ENCODE results near the gene LRRC75A. TPM values are rescaled to one million over a fixed set of nuclear protein-coding genes. Genes with fewer than 3 reads are reported as not detected.
"Not testable (repeated sequence)": the region's sequence is repeated elsewhere in the genome, so short reads cannot be mapped to it uniquely, and the experiment has no call there.

Gene LRRC75A, protein sequence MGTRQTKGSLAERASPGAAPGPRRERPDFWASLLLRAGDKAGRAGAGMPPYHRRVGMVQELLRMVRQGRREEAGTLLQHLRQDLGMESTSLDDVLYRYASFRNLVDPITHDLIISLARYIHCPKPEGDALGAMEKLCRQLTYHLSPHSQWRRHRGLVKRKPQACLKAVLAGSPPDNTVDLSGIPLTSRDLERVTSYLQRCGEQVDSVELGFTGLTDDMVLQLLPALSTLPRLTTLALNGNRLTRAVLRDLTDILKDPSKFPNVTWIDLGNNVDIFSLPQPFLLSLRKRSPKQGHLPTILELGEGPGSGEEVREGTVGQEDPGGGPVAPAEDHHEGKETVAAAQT
- 1 to 10 TPM; 1.5 to 1.7 TPM for total RNA-seq

DNA sequence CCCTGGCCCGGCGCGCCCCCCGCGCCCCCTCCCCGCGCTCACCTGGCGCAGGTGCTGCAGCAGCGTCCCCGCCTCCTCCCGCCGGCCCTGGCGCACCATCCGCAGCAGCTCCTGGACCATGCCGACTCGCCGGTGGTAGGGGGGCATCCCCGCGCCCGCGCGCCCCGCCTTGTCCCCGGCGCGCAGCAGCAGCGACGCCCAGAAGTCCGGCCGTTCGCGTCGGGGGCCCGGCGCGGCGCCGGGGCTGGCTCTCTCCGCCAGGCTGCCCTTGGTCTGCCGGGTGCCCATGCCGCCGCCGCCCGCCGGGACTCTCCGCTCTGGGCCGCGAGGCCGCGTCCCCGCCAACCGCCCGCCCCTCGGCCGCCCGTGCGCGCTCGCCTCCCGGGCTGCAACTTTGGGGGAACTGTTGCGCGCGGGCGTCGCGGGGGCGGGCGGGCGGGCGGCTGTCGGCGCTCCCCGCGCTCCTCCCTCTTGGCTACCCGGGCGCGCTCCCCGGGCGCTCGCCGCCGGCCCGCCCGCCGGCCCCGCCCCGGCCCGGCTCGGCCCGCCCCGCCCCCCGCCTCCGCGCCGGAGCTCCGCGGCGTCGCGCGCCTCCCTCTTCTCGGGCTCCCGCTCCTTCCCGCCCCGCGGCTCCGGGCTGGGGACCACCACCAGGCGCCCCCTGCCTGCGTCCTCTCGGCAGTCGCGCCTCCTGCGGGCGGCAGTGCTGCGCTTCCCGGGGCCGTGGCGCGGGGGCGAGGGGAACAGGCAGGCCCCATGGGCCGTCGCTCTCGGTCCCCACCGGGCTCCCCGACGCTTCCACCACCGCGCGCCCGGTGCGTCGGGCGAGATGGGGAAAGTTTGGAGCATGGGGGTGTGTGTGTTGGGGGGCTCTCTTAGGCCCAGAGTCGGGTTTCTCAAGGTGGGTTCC lies at the start of gene LRRC75A:
Gene LRRC75A, minus strand, starts transcription at position 491 of the 910 bp plus-strand sequence. Its CDS starts 203 bp downstream, at position 288.
- H3K36me3 Mint-ChIP-seq = no peaks in the 10 kb centered on the region

DNA sequence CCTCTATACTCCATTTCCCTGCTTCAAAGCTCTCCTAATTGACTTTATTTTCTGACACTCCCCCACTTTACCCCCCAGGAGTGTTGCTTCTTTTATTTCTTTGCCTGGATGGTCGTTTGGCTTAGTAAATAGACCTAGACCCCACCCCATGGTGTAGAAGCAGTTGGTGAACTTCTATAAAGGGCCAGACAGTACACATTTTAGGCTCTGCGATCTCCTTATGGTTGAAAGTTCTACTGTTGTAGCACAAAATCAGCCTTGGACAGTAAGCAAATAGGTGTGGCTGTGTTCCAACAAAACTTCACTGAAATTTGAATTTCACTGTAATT lies 45.1 kb upstream of the LRRC75A start:
- no peak for DNase-seq
- no peaks in the 10 kb centered on the region for H3K27me3 Mint-ChIP-seq
- H3K4me1 Mint-ChIP-seq = peaks cover 12% of the 10 kb centered on the region
- H3K27ac Mint-ChIP-seq = peak overlapping the region; percentile 73
- peak overlapping the region; percentile 93 for H3K4me3 Mint-ChIP-seq
- H3K9me3 Mint-ChIP-seq = peaks cover 9% of the 10 kb centered on the region
- H3K36me3 Mint-ChIP-seq = no peaks in the 10 kb centered on the region

More for the DNA sequence above, at the start of gene LRRC75A:
- DNase-seq = peak; percentile 72
- Mint-ChIP-seq H3K27ac (peak within 1 kb of the TSS; percentile 16), H3K4me3 (peak within 1 kb of the TSS; percentile 70), H3K27me3 (peaks cover 3% of the 10 kb centered on the region), H3K9me3 (no peaks in the 10 kb centered on the region), H3K4me1 (peaks cover 12% of the 10 kb centered on the region)

DNA sequence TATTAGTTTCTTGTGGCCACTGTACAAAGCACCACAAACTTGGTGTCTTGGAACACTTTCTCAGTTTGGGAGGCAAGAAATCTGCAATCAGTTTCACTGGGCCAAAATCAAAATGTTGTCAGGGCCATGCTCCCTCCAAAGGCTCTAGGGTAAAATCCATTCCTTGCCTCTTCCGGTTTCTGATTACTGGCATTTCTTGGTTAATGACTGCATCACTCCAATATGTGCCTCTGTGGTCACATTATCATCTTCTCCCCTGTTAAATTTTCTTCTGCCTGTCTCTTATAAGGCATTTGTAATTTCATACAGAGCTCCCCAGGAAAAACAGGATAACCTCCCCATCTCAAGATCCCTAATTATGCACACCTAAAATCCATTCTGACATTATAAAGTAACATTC lies 42.2 kb upstream of the LRRC75A start:
- H3K4me3 Mint-ChIP-seq = no peak overlapping the region
- no peaks in the 10 kb centered on the region for H3K36me3 Mint-ChIP-seq
- H3K27ac Mint-ChIP-seq = no peak overlapping the region
- H3K27me3 Mint-ChIP-seq = peaks cover 23% of the 10 kb centered on the region
- H3K4me1 Mint-ChIP-seq = peaks cover 12% of the 10 kb centered on the region
- H3K9me3 Mint-ChIP-seq = peaks cover 4% of the 10 kb centered on the region
- DNase-seq = no peak

DNA sequence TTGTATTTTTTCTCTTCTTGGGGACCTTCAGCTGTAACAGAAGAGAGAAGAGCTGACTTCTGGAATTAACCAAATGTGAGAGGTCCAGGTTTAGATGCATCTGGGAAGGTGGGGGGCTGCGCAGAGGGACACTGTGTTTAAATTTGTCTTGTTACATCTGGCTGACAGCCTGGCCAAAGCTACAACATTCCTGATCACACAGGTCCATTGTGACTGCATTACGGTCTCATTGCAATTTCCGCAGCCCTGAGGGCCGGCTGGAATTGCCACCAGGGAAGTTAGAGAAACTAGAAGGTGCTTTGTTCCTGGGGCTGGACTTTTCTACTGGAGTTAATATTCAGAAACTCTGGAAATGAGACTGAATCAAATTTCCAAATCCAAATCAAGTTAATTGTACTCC lies 37.9 kb upstream of the LRRC75A start:
- Mint-ChIP-seq H3K36me3 (no peaks in the 10 kb centered on the region), H3K9me3 (no peaks in the 10 kb centered on the region), H3K27me3 (peaks cover 49% of the 10 kb centered on the region), H3K4me1 (peaks cover 2% of the 10 kb centered on the region), H3K4me3 (no peak overlapping the region), H3K27ac (no peak overlapping the region)
- DNase-seq = no peak

DNA sequence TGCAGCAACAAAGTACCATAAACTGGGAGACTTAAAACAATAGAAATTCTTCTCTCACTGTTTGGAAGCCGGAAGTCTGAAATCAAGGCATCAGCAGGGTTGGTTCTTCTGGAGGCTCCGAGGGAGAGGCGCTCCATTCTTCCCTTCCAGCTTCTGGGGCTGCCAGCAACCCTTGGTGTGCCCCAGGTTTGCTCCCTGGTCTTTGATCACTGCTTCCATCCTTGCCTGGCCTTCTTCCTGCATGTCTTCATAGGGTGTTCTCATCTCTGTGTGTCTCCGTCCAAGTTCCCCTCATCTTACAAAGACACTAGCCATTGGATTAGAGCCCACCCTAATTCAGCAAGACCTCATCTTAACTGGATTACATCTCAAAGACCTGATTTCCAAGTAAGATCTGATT lies 35.3 kb upstream of the LRRC75A start:
- no peak overlapping the region for H3K4me3 Mint-ChIP-seq
- peaks cover 58% of the 10 kb centered on the region for H3K27me3 Mint-ChIP-seq
- H3K27ac Mint-ChIP-seq = no peak overlapping the region
- H3K4me1 Mint-ChIP-seq = no peaks in the 10 kb centered on the region
- no peaks in the 10 kb centered on the region for H3K9me3 Mint-ChIP-seq
- H3K36me3 Mint-ChIP-seq = no peaks in the 10 kb centered on the region
- no peak for DNase-seq

DNA sequence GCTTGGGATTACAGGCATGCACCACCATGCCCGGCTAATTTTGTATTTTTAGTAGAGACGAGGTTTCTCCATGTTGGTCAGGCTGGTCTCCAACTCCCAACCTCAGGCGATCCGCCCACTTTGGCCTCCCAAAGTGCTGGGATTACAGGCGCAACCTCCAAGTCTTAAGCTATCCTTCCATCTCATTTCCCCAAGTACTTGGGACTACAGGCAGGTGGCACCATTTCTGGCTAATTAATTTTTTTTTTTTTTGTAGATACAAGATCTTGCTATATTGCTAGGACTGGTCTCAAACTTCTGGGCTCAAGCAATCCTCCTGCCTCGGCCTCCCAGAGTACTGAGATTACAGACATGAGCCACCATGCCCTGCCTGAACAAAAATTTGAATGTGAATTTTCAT lies 33.6 kb upstream of the LRRC75A start:
- H3K4me1 Mint-ChIP-seq, H3K36me3 Mint-ChIP-seq, H3K27ac Mint-ChIP-seq, DNase-seq, H3K4me3 Mint-ChIP-seq, H3K9me3 Mint-ChIP-seq: not testable (repeated sequence)
- H3K27me3 Mint-ChIP-seq = peaks cover 48% of the 10 kb centered on the region

DNA sequence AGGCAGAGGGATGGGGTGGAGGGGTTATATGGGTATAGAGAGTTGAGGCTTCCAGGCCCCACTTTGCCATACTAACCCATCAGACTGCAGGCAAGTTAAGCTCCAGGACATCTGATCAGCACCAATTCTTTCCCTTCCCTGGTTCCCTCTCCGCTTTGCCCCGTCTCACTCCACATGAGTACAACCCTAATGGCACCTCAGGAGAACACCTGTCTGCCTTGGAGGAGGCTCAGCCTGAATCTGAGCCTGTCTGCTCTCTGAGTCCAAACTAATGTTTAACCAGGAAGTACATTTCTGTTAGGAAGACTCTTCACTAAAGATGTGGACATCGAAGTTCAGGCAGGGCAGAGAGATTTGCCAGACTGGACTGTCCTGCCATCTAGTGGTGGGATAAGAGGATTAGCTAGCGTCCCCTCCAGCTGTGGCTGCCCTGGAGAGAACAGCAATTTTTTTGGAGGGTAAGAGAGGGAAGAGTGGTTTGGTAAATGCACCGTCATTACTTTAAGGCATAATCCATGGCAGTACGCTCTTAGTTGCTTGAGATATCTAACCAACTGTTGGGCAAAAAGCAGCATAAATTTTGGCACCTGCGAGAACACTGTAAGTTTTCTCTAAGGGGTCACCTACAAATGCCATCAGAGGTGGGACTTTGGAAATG lies 29.2 kb upstream of the LRRC75A start:
- Mint-ChIP-seq H3K36me3 (no peaks in the 10 kb centered on the region), H3K27ac (no peak overlapping the region), H3K4me1 (peaks cover 3% of the 10 kb centered on the region), H3K27me3 (peaks cover 48% of the 10 kb centered on the region), H3K4me3 (no peak overlapping the region), H3K9me3 (no peaks in the 10 kb centered on the region)
- peak; percentile 53 for DNase-seq

DNA sequence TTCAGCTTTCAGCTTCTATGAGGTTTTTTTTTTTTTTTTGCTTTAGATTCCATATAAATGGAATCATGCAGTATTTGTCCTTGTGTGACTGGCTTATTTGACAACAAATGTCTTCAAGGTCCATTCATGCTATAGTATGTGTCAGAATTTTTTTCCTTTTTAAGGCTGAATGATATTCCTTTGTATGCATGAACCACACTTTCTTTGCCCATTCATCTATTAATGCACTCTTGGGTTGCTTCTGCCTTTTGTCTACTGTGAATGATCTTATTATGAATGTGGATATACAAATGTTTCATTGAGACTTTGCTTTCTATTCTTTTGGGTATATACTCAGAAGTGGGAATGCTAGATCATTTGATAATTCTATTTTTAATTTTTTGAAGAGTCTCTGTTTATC lies 27.0 kb upstream of the LRRC75A start:
- Mint-ChIP-seq H3K36me3 (no peaks in the 10 kb centered on the region), H3K27ac (no peak overlapping the region)

DNA sequence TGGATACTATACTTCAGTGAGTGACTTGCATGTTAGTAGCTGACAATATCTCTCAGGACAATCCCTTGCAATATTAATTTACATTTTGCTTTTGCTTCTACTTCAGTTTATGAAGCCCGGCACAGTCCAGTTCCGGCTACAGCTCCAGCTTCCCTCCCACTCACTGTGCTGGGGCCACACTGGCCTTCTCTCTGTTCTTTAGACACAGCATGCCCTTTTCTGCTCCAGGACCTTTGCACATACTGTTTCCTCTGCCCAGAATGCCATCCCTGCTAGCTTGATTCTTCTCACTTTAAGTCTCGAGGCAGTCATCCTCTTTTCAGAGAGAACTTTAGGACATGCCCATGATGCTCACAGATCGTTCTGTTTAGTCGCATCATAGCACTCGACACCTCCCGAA lies 25.5 kb upstream of the LRRC75A start:
- no peak overlapping the region for H3K4me3 Mint-ChIP-seq
- DNase-seq = no peak
- H3K36me3 Mint-ChIP-seq = no peaks in the 10 kb centered on the region
- H3K9me3 Mint-ChIP-seq = no peaks in the 10 kb centered on the region
- H3K4me1 Mint-ChIP-seq = peaks cover 3% of the 10 kb centered on the region
- H3K27me3 Mint-ChIP-seq = peaks cover 36% of the 10 kb centered on the region
- H3K27ac Mint-ChIP-seq = no peak overlapping the region

More for the DNA sequence above, 27.0 kb upstream of the LRRC75A start:
- no peaks in the 10 kb centered on the region for H3K9me3 Mint-ChIP-seq
- no peak for DNase-seq
- peaks cover 3% of the 10 kb centered on the region for H3K4me1 Mint-ChIP-seq
- H3K4me3 Mint-ChIP-seq = no peak overlapping the region
- H3K27me3 Mint-ChIP-seq = peaks cover 41% of the 10 kb centered on the region

DNA sequence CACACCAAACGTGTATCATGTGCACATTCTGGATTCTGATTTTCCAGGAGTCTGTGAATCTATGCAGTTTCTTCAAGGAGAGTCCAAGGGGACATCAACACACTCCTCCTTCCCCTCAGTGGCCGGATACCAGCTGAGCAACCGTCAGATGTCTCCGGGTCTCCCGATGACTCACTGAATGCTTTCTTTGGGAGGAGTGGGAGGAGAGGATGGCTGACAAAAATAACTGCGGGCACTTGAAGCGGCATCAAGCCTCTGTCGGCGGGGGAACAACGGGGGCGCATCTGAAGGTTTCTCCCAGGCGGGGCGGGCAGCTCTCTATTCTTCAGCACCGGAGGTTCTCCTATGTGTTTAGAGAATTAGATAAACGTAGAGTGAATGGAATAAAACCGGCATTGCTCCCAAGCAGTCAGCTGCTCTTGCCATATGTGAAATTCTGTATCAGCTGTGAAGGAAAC lies 24.6 kb upstream of the LRRC75A start:
- peaks cover 3% of the 10 kb centered on the region for H3K4me1 Mint-ChIP-seq
- H3K4me3 Mint-ChIP-seq = no peak overlapping the region
- no peaks in the 10 kb centered on the region for H3K9me3 Mint-ChIP-seq
- DNase-seq = no peak
- H3K36me3 Mint-ChIP-seq = no peaks in the 10 kb centered on the region
- H3K27ac Mint-ChIP-seq = no peak overlapping the region
- peaks cover 36% of the 10 kb centered on the region for H3K27me3 Mint-ChIP-seq

DNA sequence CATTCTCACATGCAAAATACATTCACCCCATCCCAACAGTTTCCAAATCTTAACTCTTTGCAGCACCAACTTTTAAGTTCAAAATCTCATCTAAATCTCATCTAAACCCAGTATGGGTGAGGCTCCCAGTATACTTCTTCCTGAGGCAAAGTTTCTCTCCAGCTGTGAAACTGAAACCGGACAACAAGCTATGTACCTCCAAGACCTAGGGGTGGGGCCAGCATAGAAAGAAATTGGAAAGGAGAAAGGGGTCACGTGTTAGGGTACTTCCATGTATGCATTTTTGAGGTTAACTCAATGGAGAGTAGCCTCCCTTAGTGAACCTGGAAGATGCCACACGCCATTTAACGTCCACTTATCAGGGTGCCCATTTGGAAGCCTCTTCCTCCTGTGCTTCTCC lies 23.9 kb upstream of the LRRC75A start:
- Mint-ChIP-seq H3K36me3 (no peaks in the 10 kb centered on the region), H3K27me3 (peaks cover 36% of the 10 kb centered on the region), H3K27ac (no peak overlapping the region), H3K4me3 (no peak overlapping the region), H3K9me3 (no peaks in the 10 kb centered on the region), H3K4me1 (no peaks in the 10 kb centered on the region)
- no peak for DNase-seq

DNA sequence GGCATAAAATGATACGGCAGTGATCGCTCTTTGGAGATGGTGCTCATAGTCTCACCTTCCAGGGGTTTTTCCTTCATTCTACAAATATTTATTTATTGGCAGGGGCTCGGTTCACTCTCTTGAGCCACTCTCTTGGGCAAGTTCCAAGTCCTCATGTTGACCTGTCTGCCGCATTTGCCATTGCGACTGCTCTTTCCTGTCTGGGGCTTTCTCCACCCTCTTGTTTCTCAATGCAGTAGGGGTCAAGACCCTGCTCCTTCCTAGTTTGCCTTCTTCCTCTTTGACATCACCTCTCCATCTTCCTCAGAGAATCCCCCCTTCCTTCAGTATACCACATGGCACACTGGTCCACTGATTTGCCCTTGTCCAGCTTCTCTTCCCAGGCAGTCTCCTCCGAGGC lies 21.9 kb upstream of the LRRC75A start:
- peaks cover 27% of the 10 kb centered on the region for H3K27me3 Mint-ChIP-seq
- H3K36me3 Mint-ChIP-seq = no peaks in the 10 kb centered on the region
- no peak for DNase-seq
- H3K9me3 Mint-ChIP-seq = no peaks in the 10 kb centered on the region
- H3K4me3 Mint-ChIP-seq = no peak overlapping the region
- no peaks in the 10 kb centered on the region for H3K4me1 Mint-ChIP-seq
- no peak overlapping the region for H3K27ac Mint-ChIP-seq

DNA sequence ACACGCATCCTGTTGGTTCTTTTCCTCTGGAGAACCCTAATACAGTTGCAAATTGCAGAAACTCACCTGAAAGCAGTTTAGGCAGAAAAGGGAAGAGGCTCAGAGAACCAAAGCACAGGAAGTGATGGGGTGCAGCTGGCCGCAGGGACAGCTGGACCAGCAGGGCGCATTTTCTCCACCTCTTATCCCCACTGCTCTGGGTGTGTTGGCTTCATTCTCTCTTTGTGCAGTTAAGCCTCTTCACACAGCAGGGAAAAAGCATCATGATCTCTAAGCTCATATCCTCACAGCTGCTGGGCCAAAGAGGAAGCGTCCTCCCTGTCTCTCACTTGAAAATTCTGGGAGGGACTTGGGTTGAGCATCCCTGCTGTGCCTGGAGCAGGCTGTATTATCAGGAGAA lies 20.0 kb upstream of the LRRC75A start:
- Mint-ChIP-seq H3K27me3 (peaks cover 12% of the 10 kb centered on the region), H3K27ac (no peak overlapping the region), H3K4me1 (no peaks in the 10 kb centered on the region), H3K36me3 (no peaks in the 10 kb centered on the region), H3K9me3 (no peaks in the 10 kb centered on the region), H3K4me3 (no peak overlapping the region)
- no peak for DNase-seq

DNA sequence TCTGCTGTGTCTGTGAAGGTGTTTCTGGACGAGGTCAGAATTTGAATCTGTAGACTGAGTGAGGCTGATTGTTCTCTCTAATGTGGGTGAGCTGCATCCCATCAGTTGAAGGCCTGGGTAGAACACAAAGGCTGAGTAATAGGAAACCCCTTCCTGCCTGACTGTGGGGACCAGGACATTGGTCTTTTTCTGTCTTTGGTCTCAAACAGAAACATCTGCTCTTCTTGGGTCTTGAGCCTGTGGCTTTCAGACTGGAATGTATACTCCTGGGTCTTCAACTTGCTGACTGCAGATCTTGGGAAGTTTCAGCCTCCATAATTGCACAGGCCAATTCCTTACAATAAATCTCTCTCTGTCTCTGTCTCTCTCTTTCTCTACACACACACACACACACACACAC lies 19.6 kb upstream of the LRRC75A start:
- Mint-ChIP-seq H3K4me1 (no peaks in the 10 kb centered on the region), H3K36me3 (no peaks in the 10 kb centered on the region), H3K4me3 (no peak overlapping the region), H3K27ac (no peak overlapping the region), H3K9me3 (no peaks in the 10 kb centered on the region), H3K27me3 (peaks cover 12% of the 10 kb centered on the region)
- DNase-seq = no peak

DNA sequence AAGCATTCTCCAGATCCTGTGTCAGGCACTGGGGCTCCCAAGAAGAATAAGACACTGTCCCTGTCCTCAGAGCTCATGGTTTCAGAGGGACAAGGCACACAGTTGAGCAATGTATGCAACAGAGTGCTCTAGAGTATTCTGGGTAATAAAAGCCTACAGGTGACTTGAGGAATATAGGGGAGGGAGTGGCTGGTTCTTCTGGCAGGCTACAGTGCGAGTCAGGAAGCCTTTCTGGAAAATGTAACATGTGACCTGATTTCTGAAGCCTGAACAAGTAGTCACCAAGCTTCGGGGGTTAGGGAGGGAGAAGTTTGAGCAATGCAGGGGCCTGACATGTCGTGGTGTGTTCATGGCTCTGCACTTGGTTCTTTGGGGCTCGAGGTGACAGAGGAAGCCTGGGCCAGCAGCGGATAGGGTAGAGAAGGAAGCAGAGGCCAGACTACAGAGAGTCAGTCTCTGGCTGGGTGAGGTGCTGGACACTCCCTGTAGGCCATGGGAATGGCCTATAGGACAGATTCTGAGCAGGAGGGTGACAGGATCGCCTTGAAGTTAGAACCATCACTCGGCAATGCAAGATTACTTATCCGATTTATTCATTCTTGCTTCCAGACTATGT lies 16.0 kb upstream of the LRRC75A start:
- Mint-ChIP-seq H3K27me3 (peaks cover 4% of the 10 kb centered on the region), H3K4me1 (no peaks in the 10 kb centered on the region), H3K4me3 (no peak overlapping the region), H3K9me3 (no peaks in the 10 kb centered on the region), H3K27ac (no peak overlapping the region), H3K36me3 (no peaks in the 10 kb centered on the region)
- no peak for DNase-seq

All from activated naive CD8-positive, alpha-beta T cell treated with anti-CD3 and anti-CD28 coated beads for 36 hours (primary cell).